H1 (cell line): Measurements from ENCODE around the gene EXTL2. TPM values are rescaled to one million over a fixed set of nuclear protein-coding genes. Genes with fewer than 3 reads are reported as not detected.

Source experiments
- BCL11A ChIP-seq, 2 experiments: IDR thresholded peaks; one replicate each; pipeline ENCODE4 v1.6.1; 2011; ENCODE audit warnings: low read depth in 2 of 2, low read length in 2 of 2, mild to moderate bottlenecking in 2 of 2
- CBX8 ChIP-seq: fragments of 300-800, 300-1000 bp; sonication (generic); IDR thresholded peaks from 2 replicates; pipeline ENCODE4 v1.7.1; 2016; ENCODE audit warnings: low read depth, low read length, borderline replicate concordance
- TAF7 ChIP-seq: optimal IDR thresholded peaks from 2 replicates; pipeline ENCODE3; 2011; ENCODE audit warnings: low read depth, mild to moderate bottlenecking, inconsistent platforms, low read length, moderate library complexity, borderline replicate concordance
- polyA plus RNA-seq, 7 experiments: library from polyadenylated mRNA; depleted of rRNA in 3 of 7; stranded (reverse) in 5 of 7; unstranded in 2 of 7; fragments of >200 nt in 5 of 7; fragments of 200-250 nt in 2 of 7; gene quantifications; 1 replicate in 5 of 7; 2 replicates in 1 of 7; 4 replicates in 1 of 7; pipeline versions ENCODE4 v1.2.1 to v1.2.3, GENCODE V29; 2011 to 2013; ENCODE audit warnings: missing spikeins in 2 of 7, mixed read lengths in 2 of 7
- total RNA-seq: library from RNA; stranded (reverse); fragmentation: NEBNext Ultra II Directional; extraction: Animal tissue kit (Norgen Biotek cat#: 25700); gene quantifications from 2 replicates; pipeline ENCODE4 v1.2.1, GENCODE V29; 2021

EXTL2 gene
- total and polyA plus RNA-seq, 2 of the 8 experiments (the other 6 are each of a cell fraction or from before 2014, with no cell fraction given) = 27.1 to 54.7 TPM

DNA sequence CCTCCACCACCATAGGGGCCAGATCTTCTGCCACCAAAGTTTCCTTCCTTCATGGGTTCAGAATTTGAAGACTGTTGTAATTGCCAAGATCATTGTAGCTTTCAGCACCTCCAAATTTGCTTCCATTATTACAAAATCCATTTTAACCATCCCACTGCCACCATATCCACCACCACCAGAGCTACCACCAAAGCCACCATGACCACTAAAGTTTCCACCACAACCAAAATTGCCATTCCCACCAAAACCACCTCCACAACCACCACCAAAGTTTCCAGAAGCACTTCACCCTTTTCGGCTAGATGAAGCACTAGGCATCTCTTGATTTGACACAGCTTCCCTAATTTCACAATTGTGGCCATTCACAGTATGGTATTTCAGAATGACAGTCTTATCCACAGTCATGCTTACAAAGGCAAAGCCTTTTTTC, 46.5 kb upstream of the EXTL2 start (continued):
- TF ChIP-seq BCL11A (IDR thresholded peaks at IDR 0.05; ENCODE audit: low read depth in 2 of 2, low read length in 2 of 2) (no peak), CBX8 (no peak), TAF7 (no peak)
